A673 (cell line): ENCODE data around the gene ABCD2. TPM values are rescaled to one million over a fixed set of nuclear protein-coding genes. Genes with fewer than 3 reads are reported as not detected.

Experiments used
- BruUV-seq: library from RNA; stranded (reverse); fragments of 400-500 nt; replicated peaks from 2 replicates; lab custom pipeline; 2021; lab: Mats Ljungman, UMichigan
- CTCF ChIA-PET: fragments of 300-600 bp; sonication (Branson Sonifier 250); formaldehyde crosslinking; loops from one replicate; lab custom pipeline; 2022; ENCODE audit warnings: antibody characterized with exemption; lab: Charles Lee
- POLR2A ChIA-PET: fragments of 300-600 bp; sonication (Branson Sonifier 250); formaldehyde crosslinking; loops from one replicate; lab custom pipeline; 2022; ENCODE audit warnings: antibody characterized with exemption; ENCODE audit not compliant: low non-redundant PET; lab: Charles Lee
- DNase-seq: peaks from one replicate; pipeline ENCODE4 v3.0.0-alpha.2; 2015; ENCODE audit warnings: low spot score
- H3K27ac ChIP-seq: fragments of 200-600 bp; sonication (generic); 2 replicates; pipeline ENCODE4 v1.5.1; 2016; ENCODE audit warnings: mixed run types, low read depth, mild to moderate bottlenecking, mixed read lengths, antibody characterized with exemption, low read length; ENCODE audit not compliant: poor library complexity, severe bottlenecking
- H3K27me3 ChIP-seq: fragments of 200-600 bp; sonication (generic); replicated peaks from 2 replicates; pipeline ENCODE4 v1.6.1; 2017; ENCODE audit warnings: mixed run types, low read depth, mild to moderate bottlenecking, mixed read lengths, antibody characterized with exemption, low read length; ENCODE audit not compliant: insufficient read depth, poor library complexity
- H3K36me3 ChIP-seq: fragments of 200-600 bp; sonication (generic); 2 replicates; pipeline ENCODE4 v1.6.1; 2016; ENCODE audit warnings: mixed run types, mild to moderate bottlenecking, mixed read lengths, antibody characterized with exemption, low read length; ENCODE audit not compliant: insufficient read depth, poor library complexity, severe bottlenecking
- H3K4me1 ChIP-seq: fragments of 200-600 bp; sonication (generic); 2 replicates; pipeline ENCODE4 v1.6.1; 2017; ENCODE audit warnings: mixed run types, mild to moderate bottlenecking, mixed read lengths, antibody characterized with exemption, low read length; ENCODE audit not compliant: insufficient read depth, poor library complexity, severe bottlenecking
- H3K4me3 ChIP-seq: fragments of 200-600 bp; sonication (generic); 2 replicates; pipeline ENCODE4 v1.5.1; 2016; ENCODE audit warnings: low read depth, mixed run types, mild to moderate bottlenecking, mixed read lengths, low read length; ENCODE audit not compliant: poor library complexity, severe bottlenecking
- H3K9me3 ChIP-seq: fragments of 200-600 bp; sonication (generic); 2 replicates; pipeline ENCODE4 v1.6.1; 2016; ENCODE audit warnings: mixed run types, low read depth, mild to moderate bottlenecking, mixed read lengths, antibody characterized with exemption, low read length; ENCODE audit not compliant: poor library complexity, severe bottlenecking
- EZH2 ChIP-seq: fragments of 200-600 bp; sonication (generic); IDR thresholded peaks from 2 replicates; pipeline ENCODE4 v1.6.1; 2017; ENCODE audit warnings: borderline replicate concordance, low read depth, mild to moderate bottlenecking, mixed read lengths, antibody characterized with exemption, low read length; ENCODE audit not compliant: poor library complexity, severe bottlenecking
- intact Hi-C: fragments of 100-400 bp; cut with micrococcal nuclease; formaldehyde crosslinking; loops from one replicate; pipeline ENCODE4 v1.10.0; 2022; ENCODE audit not compliant: unreplicated experiment
- total RNA-seq: library from RNA; stranded (reverse); gene quantifications from 2 replicates; pipeline ENCODE4 v1.2.3, GENCODE V29; 2021
- TF ChIP-seq, protein P1 (sequence below): fragments of 300-800, 200-600 bp; sonication (generic); conservative IDR thresholded peaks from 2 replicates; pipeline ENCODE4 v1.5.1; 2017; ENCODE audit warnings: low read depth, mild to moderate bottlenecking, antibody characterized with exemption, low read length, moderate library complexity, mixed read lengths

Gene ABCD2
- total RNA-seq, 1 experiment from 2014 or later = not detected

DNA sequence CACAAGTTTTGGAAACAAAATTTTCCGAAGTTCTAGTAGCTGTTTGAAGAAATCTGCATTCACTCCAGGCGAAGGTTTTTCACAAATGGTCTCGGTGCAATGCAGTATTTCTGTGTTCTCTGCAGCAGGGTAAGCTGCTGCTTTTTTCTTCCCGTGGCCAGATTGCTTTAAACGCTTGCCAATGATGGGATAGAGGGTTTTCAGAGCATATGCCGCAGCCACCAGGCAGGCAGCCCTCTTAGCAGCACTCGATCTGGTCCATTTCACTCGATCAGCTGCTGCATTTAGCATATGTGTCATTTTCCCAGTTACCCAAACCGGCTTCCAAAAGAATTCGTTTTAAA lies 315 bp downstream of the ABCD2 start:
- BruUV-seq = no TSS peak
- Histone ChIP-seq H3K27ac (no peak overlapping the region), H3K36me3 (no peaks in the 10 kb centered on the region), H3K9me3 (no peaks in the 10 kb centered on the region), H3K27me3 (no peaks in the 10 kb centered on the region), H3K4me3 (peak overlapping the region; percentile 47), H3K4me1 (no peaks in the 10 kb centered on the region)
- intact Hi-C loops = no loop called here
- no peak for DNase-seq
- ChIA-PET POLR2A (no interaction called here), CTCF (no interaction called here)
- TF ChIP-seq, protein P1, sequence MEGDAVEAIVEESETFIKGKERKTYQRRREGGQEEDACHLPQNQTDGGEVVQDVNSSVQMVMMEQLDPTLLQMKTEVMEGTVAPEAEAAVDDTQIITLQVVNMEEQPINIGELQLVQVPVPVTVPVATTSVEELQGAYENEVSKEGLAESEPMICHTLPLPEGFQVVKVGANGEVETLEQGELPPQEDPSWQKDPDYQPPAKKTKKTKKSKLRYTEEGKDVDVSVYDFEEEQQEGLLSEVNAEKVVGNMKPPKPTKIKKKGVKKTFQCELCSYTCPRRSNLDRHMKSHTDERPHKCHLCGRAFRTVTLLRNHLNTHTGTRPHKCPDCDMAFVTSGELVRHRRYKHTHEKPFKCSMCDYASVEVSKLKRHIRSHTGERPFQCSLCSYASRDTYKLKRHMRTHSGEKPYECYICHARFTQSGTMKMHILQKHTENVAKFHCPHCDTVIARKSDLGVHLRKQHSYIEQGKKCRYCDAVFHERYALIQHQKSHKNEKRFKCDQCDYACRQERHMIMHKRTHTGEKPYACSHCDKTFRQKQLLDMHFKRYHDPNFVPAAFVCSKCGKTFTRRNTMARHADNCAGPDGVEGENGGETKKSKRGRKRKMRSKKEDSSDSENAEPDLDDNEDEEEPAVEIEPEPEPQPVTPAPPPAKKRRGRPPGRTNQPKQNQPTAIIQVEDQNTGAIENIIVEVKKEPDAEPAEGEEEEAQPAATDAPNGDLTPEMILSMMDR = no peak
- no peak for TF ChIP-seq EZH2

DNA sequence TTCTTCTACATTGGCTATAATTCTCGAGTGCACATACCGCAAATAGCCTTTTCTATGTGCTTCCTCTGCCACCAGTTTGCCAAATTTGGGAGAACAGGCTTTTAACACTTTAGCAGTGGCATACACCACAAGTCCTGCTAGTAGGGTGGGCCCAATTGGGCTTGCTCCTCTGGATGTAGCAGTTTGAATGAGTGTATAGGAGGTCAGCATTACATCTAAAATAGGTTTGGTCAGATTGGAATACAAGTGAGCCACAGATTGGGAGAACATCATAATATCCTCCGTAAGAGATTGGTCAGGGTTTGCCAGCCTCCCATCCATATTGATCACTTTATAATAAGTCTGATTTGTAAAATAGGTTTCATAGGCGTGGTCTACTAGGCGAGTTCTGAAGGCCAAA lies 902 bp downstream of the ABCD2 start:
- intact Hi-C loops = no loop called here
- BruUV-seq = no TSS peak
- CTCF ChIA-PET = no interaction called here

DNA sequence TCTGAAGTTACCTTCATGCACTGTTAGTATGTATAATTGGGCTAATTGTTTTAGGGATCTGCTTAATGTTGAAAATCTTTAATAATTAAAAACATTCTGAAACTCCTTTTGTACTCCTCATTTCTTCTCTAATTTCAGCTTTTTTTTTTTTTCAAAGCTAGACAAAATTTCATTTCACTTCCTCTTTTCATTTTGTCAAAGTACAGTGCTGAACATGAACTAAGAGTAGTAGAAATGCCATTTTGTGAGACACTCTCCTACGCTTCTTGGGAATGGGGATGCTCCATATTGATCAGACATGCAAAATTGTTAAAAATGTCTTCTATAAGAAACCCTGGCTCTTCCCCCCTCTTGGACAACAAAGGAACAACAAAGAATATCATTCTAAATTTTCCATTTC lies 1.7 kb downstream of the ABCD2 start:
- no TSS peak for BruUV-seq
- no peaks in the 10 kb centered on the region for H3K9me3 ChIP-seq
- intact Hi-C loops = no loop called here
- DNase-seq = no peak
- H3K4me3 ChIP-seq = no peak overlapping the region
- ChIA-PET CTCF (no interaction called here), POLR2A (no interaction called here)
- TF ChIP-seq, protein P1 = no peak
- no peak for TF ChIP-seq EZH2
- H3K4me1 ChIP-seq = no peaks in the 10 kb centered on the region
- H3K27me3 ChIP-seq = no peaks in the 10 kb centered on the region
- H3K36me3 ChIP-seq = no peaks in the 10 kb centered on the region
- H3K27ac ChIP-seq = no peak overlapping the region

More for the DNA sequence above, 902 bp downstream of the ABCD2 start:
- TF ChIP-seq EZH2 = no peak
- TF ChIP-seq, protein P1 = no peak
- Histone ChIP-seq H3K27ac (no peak overlapping the region), H3K36me3 (no peaks in the 10 kb centered on the region), H3K27me3 (no peaks in the 10 kb centered on the region), H3K4me1 (no peaks in the 10 kb centered on the region), H3K9me3 (no peaks in the 10 kb centered on the region), H3K4me3 (no peak overlapping the region)
- no peak for DNase-seq
- POLR2A ChIA-PET = no interaction called here
